Muscle of leg (tissue), 11 donors: ENCODE data around the gene FANCD2. TPM values are rescaled to one million over a fixed set of nuclear protein-coding genes. Genes with fewer than 3 reads are reported as not detected.
"Not testable (repeated sequence)": the region's sequence is repeated elsewhere in the genome, so short reads cannot be mapped to it uniquely, and the experiment has no call there.

Experiments used
- DNase-seq: peaks from one replicate; pipeline ENCODE4 v3.0.0; 2013
- H3K27ac ChIP-seq: one replicate; pipeline ENCODE4 v1.5.1; 2013; ENCODE audit warnings: mild to moderate bottlenecking, low read length, control low read depth
- H3K27me3 ChIP-seq: one replicate; pipeline ENCODE4 v1.6.1; 2013; ENCODE audit warnings: low read length; ENCODE audit not compliant: control insufficient read depth, insufficient read depth
- H3K36me3 ChIP-seq: one replicate; pipeline ENCODE4 v1.6.1; 2013; ENCODE audit warnings: low read length; ENCODE audit not compliant: control insufficient read depth, insufficient read depth
- H3K4me1 ChIP-seq: one replicate; pipeline ENCODE4 v1.6.1; 2013; ENCODE audit warnings: low read length; ENCODE audit not compliant: control insufficient read depth, insufficient read depth
- H3K4me3 ChIP-seq: one replicate; pipeline ENCODE4 v1.5.1; 2013; ENCODE audit warnings: low read length, control low read depth
- H3K9me3 ChIP-seq: replicated peaks from 2 replicates; pipeline ENCODE4 v1.6.1; 2013; ENCODE audit warnings: low read depth, low read length; ENCODE audit not compliant: control insufficient read depth
- WGBS: methylation state at CpG from one replicate; pipeline ENCODE4 v1.1.5; 2013; ENCODE audit warnings: missing lambda C conversion rate; ENCODE audit not compliant: insufficient coverage; 5-methylcytosine and 5-hydroxymethylcytosine counted together
- polyA plus RNA-seq, 8 donors: library from polyadenylated mRNA; unstranded; fragments of 120-200 nt; gene quantifications; one replicate each; pipeline versions ENCODE4 v1.2.1 to v1.2.3, GENCODE V29; 2013; ENCODE audit warnings: inconsistent platforms in 1 of 8, low replicate concordance in 1 of 8; ENCODE audit not compliant: insufficient read length in 8 of 8, insufficient read depth in 1 of 8
- total RNA-seq: library from RNA; stranded (reverse); fragments of 120-200 nt; gene quantifications from one replicate; pipeline ENCODE4 v1.2.4, GENCODE V29; 2013

FANCD2 gene
- total and polyA plus RNA-seq, 9 donors = 6.5 to 11.5 (median 9.5) TPM

- Histone ChIP-seq H3K27me3 (no peaks in the 10 kb centered on the region), H3K4me3 (no peak overlapping the region), H3K4me1 (no peaks in the 10 kb centered on the region), H3K27ac (no peak overlapping the region), H3K36me3 (peaks cover 3% of the 10 kb centered on the region), H3K9me3 (no peaks in the 10 kb centered on the region)
- 100% methylated on average over 1 of the region's 5 CpGs for WGBS
- DNase-seq = no peak
Observed at GRCh38 chr3:10099041-10099440, 72.8 kb downstream of the FANCD2 start.

- no peak for DNase-seq
- Histone ChIP-seq H3K9me3 (no peaks in the 10 kb centered on the region), H3K4me3 (no peak overlapping the region), H3K27ac (no peak overlapping the region), H3K27me3 (no peaks in the 10 kb centered on the region), H3K4me1 (no peaks in the 10 kb centered on the region), H3K36me3 (no peaks in the 10 kb centered on the region)
- 60% methylated on average over 1 of the region's 2 CpGs for WGBS
Observed at GRCh38 chr3:10106919-10107318, 80.7 kb downstream of the FANCD2 start.

- no peak for DNase-seq
- Histone ChIP-seq H3K27me3 (no peaks in the 10 kb centered on the region), H3K4me3 (no peak within 1 kb of the TSS), H3K36me3 (no peaks in the 10 kb centered on the region), H3K4me1 (no peaks in the 10 kb centered on the region), H3K27ac (no peak within 1 kb of the TSS), H3K9me3 (no peaks in the 10 kb centered on the region)
- WGBS = 76% methylated on average over 27 of the region's 28 CpGs
Observed at GRCh38 chr3:10108091-10108490, 81.9 kb downstream of the FANCD2 start, which contains the start of gene FANCD2OS. Gene FANCD2OS (minus strand): TSS chr3:10108255. CDS start chr3:10104774, 3,481 bp downstream.

- no peaks in the 10 kb centered on the region for H3K27me3 ChIP-seq
- H3K27ac ChIP-seq = peak within 1 kb of the TSS; percentile 77
- peak; percentile 98 for DNase-seq
- H3K4me3 ChIP-seq = peak within 1 kb of the TSS; percentile 95
- WGBS = 0% methylated on average over 41 of the region's 54 CpGs
- peaks cover 9% of the 10 kb centered on the region for H3K4me1 ChIP-seq
- H3K36me3 ChIP-seq = peaks cover 10% of the 10 kb centered on the region
- no peaks in the 10 kb centered on the region for H3K9me3 ChIP-seq
Observed at GRCh38 chr3:10115326-10116137, 89.3 kb downstream of the FANCD2 start, which contains the start of gene BRK1. Gene BRK1 (plus strand): TSS chr3:10115675. CDS start chr3:10115702, 27 bp downstream.

GRCh38 chr3:10116138-10116460 lies 89.9 kb downstream of the FANCD2 start:
- Histone ChIP-seq H3K27me3 (no peaks in the 10 kb centered on the region), H3K9me3 (no peaks in the 10 kb centered on the region), H3K27ac (peak overlapping the region; percentile 62), H3K4me1 (peaks cover 9% of the 10 kb centered on the region), H3K4me3 (peak overlapping the region; percentile 95), H3K36me3 (peaks cover 13% of the 10 kb centered on the region)
- 0% methylated on average over 3 of the region's 10 CpGs for WGBS
- DNase-seq = no peak

- no peak for DNase-seq
- Histone ChIP-seq H3K4me3 (no peak overlapping the region), H3K36me3 (peaks cover 13% of the 10 kb centered on the region), H3K27ac (no peak overlapping the region), H3K27me3 (no peaks in the 10 kb centered on the region), H3K9me3 (no peaks in the 10 kb centered on the region), H3K4me1 (peaks cover 9% of the 10 kb centered on the region)
- 89% methylated on average over 1 of the region's 4 CpGs for WGBS
Observed at GRCh38 chr3:10116928-10117327, 90.7 kb downstream of the FANCD2 start.

GRCh38 chr3:10119376-10119775 lies 93.1 kb downstream of the FANCD2 start:
- Histone ChIP-seq H3K4me1 (peaks cover 9% of the 10 kb centered on the region), H3K36me3 (peaks cover 15% of the 10 kb centered on the region), H3K9me3 (no peaks in the 10 kb centered on the region), H3K4me3 (no peak overlapping the region), H3K27me3 (no peaks in the 10 kb centered on the region), H3K27ac (no peak overlapping the region)
- no peak for DNase-seq
- WGBS = no CpG with 5 or more reads among the region's 4 CpGs

- H3K27ac ChIP-seq = no peak overlapping the region
- H3K4me3 ChIP-seq = no peak overlapping the region
- peaks cover 9% of the 10 kb centered on the region for H3K4me1 ChIP-seq
- WGBS = 75% methylated on average over 2 of the region's 2 CpGs
- peaks cover 29% of the 10 kb centered on the region for H3K36me3 ChIP-seq
- DNase-seq = no peak
- no peaks in the 10 kb centered on the region for H3K9me3 ChIP-seq
- H3K27me3 ChIP-seq = no peaks in the 10 kb centered on the region
Observed at GRCh38 chr3:10121064-10121463, 94.8 kb downstream of the FANCD2 start.

- no peak for DNase-seq
- 83% methylated on average over 1 of the region's 4 CpGs for WGBS
- no peaks in the 10 kb centered on the region for H3K4me1 ChIP-seq
- no peak overlapping the region for H3K27ac ChIP-seq
- peaks cover 44% of the 10 kb centered on the region for H3K36me3 ChIP-seq
- H3K27me3 ChIP-seq = no peaks in the 10 kb centered on the region
- no peak overlapping the region for H3K4me3 ChIP-seq
- H3K9me3 ChIP-seq = no peaks in the 10 kb centered on the region
Observed at GRCh38 chr3:10122724-10123123, 96.5 kb downstream of the FANCD2 start.

- DNase-seq, H3K27ac ChIP-seq, H3K4me3 ChIP-seq, H3K36me3 ChIP-seq, H3K4me1 ChIP-seq, H3K9me3 ChIP-seq, H3K27me3 ChIP-seq: not testable (repeated sequence)
- 85% methylated on average over 6 of the region's 9 CpGs for WGBS
Observed at GRCh38 chr3:10135872-10136271, 109.6 kb downstream of the FANCD2 start.
